Measurements from ENCODE around the gene TRIM7. TPM values are rescaled to one million over a fixed set of nuclear protein-coding genes. Genes with fewer than 3 reads are reported as not detected.

TRIM7 gene
- total and polyA plus RNA-seq, 9 of the 15 experiments (the other 6 are each of a cell fraction or from before 2014, with no cell fraction given): 2.6 to 14.9 (median 8.9) TPM

DNA sequence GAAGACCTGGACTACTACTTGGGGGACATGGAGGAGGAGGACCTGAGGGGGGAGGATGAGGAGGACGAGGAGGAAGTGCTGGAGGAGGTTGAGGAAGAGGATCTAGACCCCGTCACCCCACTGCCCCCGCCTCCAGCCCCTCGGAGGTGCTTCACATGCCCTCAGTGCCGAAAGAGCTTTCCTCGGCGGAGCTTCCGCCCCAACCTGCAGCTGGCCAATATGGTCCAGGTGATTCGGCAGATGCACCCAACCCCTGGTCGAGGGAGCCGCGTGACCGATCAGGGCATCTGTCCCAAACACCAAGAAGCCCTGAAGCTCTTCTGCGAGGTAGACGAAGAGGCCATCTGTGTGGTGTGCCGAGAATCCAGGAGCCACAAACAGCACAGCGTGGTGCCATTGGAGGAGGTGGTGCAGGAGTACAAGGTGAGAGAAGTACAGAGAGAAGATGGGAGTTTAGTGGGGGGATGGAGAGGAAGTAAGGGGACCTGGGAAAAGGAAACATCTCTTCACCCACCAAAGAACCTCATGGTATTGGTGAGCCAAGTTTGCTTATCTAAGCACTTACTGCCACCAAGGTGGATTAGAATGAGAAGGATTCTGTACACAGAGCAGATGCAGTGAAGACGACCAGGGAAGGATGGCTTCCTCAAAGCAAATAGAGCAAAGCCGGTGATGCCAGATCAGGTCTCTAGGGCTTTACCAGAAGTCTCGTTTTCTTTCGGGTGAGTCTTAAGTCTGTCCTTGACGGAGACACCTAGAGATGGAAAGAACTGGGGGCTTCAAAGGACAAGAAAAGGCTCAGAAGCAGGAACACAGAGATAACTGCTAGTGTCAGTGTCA lies 19.6 kb upstream of the TRIM7 start (continued):
- TF ChIP-seq POLR2AphosphoS2 (IDR thresholded peaks at IDR 0.05; ENCODE audit: low read length) (no peak), ZNF121 (CRISPR knock-in tag; conservative IDR thresholded peaks at IDR 0.05) (no peak), ARID2 (IDR thresholded peaks at IDR 0.05) (0 out of 2 replicates have a peak, but pooled peaks have one; percentile 0), ZNF134 (CRISPR knock-in tag; conservative IDR thresholded peaks at IDR 0.05) (no peak), ZNF324 (CRISPR knock-in tag; IDR thresholded peaks at IDR 0.05) (no peak), GATA2 (CRISPR knock-in tag; IDR thresholded peaks at IDR 0.05) (no peak), RBM15 (IDR thresholded peaks at IDR 0.05; ENCODE audit: insufficient read depth, low read length) (no peak)
- TF ChIP-seq, protein P1, sequence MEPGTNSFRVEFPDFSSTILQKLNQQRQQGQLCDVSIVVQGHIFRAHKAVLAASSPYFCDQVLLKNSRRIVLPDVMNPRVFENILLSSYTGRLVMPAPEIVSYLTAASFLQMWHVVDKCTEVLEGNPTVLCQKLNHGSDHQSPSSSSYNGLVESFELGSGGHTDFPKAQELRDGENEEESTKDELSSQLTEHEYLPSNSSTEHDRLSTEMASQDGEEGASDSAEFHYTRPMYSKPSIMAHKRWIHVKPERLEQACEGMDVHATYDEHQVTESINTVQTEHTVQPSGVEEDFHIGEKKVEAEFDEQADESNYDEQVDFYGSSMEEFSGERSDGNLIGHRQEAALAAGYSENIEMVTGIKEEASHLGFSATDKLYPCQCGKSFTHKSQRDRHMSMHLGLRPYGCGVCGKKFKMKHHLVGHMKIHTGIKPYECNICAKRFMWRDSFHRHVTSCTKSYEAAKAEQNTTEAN (CRISPR knock-in tag; IDR thresholded peaks at IDR 0.05): no peak
- TF ChIP-seq, protein P2, sequence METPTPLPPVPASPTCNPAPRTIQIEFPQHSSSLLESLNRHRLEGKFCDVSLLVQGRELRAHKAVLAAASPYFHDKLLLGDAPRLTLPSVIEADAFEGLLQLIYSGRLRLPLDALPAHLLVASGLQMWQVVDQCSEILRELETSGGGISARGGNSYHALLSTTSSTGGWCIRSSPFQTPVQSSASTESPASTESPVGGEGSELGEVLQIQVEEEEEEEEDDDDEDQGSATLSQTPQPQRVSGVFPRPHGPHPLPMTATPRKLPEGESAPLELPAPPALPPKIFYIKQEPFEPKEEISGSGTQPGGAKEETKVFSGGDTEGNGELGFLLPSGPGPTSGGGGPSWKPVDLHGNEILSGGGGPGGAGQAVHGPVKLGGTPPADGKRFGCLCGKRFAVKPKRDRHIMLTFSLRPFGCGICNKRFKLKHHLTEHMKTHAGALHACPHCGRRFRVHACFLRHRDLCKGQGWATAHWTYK (CRISPR knock-in tag; IDR thresholded peaks at IDR 0.05): no peak
- TF ChIP-seq, protein P3, sequence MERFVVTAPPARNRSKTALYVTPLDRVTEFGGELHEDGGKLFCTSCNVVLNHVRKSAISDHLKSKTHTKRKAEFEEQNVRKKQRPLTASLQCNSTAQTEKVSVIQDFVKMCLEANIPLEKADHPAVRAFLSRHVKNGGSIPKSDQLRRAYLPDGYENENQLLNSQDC (CRISPR knock-in tag; IDR thresholded peaks at IDR 0.05): no peak
